ENCODE data around the gene DBN1.
"Not testable (repeated sequence)": the region's sequence is repeated elsewhere in the genome, so short reads cannot be mapped to it uniquely, and the experiment has no call there.

DBN1 gene

DNA sequence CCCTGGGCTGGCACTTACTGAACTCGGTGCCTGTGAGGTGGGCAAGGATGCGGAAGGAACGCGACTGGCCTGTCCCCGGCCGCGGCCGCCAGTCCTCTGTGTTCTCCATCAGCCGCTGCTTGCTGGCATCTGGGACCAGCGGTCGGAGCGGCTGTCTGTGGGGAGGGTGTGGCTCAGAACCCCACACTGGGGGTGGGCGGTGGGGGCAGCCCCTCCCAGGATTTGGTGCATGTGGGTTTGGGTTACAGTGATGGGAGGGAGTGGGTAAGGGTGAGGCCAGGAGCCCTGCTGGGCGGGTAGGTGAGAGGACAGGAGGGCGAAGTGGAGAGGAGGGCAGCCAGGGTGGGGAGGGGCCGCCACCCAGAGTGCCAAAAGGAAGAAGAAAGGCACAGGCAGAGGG is 17.6 kb upstream of the DBN1 start:
- DNase-seq = no peak

DNA sequence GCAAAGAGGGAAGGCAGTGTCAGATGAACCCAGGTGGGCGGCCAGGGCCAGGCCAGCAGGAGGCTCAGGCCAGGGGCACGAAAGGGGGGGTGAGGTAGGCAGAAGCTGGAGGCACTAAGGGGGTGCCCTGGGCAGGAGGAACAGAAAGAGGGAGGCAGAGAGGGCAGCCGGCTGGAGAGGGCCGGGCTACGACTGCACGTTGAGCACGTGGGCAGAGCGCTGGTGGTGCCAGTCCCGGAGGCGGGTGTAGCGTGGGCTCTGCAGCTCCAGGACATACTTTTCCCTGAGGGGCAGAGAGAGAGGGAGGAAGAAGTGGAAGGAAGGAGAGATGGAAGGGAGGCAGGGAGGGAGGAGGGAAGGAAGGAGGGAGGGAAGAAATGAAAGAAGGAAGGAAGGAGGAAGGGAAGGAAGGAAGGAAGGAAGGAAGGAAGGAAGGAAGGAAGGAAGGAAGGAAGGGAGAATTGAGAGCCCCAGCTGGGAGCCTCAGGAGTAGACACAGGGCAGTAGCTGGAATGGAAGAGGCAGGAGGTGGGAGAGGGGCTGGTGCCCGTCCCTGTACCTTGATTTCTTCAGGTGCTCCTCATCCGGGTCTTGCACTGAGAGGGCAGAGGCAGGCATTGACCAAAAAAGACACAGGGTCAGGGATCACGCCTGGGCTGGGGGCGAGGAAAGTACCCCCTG is 17.0 kb upstream of the DBN1 start:
- DNase-seq = no peak

DNA sequence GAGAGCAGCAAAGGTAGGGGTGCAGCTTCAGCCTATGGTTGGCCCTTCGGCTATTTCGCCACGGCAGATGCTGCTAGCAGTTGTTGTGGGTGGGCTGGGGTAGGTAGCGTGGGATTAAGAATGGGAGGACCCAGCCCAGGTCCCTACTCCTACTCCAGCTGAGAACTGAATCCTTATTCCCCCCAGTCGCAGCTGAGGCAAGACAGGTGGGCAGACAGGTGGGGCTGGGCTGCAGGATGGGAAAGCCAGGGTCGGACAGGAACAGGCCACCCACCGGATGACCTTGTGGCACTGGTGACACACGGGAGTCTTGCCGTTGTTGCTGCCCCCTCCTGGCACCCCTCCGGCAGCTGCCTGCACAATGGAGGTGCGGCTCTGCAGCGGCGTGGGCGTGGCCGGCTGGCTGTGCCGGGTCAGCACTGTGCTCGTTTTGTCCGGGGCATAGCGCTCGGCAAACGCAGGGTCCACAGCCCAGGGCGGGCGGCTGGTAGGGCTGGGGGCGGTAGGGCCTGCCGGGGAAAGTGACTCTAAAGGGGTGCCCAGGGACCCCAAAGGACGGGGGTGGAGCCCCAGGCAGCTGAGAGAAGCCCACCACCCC is 15.8 kb upstream of the DBN1 start:
- no peak for DNase-seq

DNA sequence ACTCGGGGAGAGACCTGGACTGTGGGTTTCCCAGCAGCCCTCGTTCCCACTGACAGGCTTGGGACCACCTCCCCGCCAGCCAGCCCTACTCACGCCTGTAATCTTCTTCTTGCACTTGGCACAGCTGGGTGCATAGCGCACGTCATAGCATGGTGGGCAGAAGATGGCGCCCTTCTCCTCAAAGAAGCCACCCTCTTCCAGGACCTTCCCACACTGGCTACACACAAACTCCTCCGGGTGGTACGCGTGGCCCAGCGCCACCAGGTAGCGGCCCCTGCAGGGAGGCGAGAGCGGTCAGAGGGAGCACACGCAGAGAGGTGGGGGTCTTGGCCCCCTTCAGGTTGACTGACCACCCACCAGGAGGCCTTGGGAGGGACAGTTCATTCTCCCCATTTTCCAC is 14.5 kb upstream of the DBN1 start:
- no peak for DNase-seq

DNA sequence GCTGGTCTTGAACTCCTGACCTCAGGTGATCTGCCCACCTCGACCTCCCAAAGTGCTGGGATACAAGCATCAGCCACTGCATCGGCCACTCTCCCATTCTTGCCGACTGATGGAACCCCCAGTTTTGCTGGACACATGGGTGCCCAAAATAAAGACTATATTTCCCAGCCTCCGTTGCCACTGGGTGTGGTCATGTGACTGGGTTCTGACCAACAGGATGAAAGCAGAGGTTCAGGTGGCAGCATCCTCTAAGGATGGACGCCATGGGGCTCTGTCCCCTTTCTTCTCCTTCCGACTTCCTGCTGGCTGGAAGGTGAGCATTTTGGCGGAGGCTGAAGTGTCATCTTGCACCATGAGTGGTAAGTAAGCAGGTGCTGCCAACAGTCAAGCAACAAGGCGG is 13.7 kb upstream of the DBN1 start:
- no peak for DNase-seq

DNA sequence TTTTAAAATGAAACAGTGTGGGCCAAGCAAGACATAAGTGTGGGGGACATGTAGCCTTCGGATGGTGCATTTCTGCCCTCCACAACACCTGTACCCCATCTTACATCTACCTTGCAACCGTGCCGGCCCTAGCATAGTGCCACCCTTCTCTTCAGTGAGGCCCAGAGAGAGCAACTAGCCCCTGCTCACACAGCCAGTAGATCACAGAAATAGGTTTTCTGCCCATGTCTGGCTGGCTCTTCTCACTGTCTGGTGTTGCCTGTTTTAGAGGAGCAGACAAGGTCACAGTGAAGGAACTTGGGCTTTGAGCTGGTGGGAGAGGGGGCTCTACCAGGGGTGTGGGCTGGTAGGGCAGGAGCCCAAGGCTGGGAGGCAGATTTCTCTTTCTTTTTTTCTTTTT is 12.8 kb upstream of the DBN1 start:
- DNase-seq = no peak

DNA sequence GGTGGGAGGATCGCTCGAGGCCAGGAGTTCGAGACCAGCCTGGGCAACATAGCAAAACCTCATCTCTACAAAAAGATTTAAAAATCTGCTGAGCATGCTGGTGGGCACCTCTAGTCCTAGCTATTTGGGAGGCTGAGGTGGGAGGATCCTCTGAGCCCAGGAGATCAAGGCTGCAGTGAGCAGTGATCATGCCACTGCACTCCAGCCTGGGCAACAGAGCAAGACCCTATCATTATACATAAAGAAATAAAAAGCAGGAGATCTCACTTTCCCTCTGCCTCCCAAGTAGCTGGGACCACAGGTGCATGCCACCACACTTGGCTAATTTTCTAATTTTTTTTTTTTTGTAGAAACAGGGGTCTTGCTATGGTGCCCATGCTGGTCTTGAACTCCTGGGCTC is 12.3 kb upstream of the DBN1 start:
- DNase-seq = not testable (repeated sequence)

DNA sequence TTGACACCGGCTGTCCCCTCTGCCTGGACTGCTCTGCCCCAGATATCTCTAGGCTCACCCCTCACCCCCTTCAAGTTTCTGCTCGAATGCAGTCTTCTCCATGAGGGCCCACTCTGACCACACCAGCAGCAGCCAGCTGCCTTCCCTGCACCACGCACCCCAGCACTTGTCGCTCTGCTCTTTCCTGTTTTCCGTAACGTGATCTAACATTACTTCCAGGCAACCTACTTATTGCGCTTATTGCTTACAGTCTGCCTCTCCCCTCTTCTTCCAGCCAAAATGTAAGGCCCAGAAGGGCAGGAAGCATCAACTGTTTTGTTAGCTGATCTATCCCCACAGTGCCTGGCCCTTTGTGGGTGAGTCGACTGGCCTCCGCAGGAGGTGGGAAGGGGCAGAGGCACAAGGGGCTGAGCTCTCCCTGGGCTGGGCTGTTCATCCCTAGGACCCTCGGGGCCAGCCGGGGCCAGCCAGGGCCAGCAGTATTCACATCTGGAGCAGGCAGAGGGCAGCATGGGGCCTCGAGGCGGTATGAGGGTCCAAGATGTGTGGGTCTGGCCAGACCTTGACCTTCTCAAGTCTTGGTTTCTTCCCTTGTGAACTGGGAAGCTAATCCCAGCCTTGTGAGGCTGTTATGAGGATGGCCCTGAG is 11.6 kb upstream of the DBN1 start:
- DNase-seq = no peak

DNA sequence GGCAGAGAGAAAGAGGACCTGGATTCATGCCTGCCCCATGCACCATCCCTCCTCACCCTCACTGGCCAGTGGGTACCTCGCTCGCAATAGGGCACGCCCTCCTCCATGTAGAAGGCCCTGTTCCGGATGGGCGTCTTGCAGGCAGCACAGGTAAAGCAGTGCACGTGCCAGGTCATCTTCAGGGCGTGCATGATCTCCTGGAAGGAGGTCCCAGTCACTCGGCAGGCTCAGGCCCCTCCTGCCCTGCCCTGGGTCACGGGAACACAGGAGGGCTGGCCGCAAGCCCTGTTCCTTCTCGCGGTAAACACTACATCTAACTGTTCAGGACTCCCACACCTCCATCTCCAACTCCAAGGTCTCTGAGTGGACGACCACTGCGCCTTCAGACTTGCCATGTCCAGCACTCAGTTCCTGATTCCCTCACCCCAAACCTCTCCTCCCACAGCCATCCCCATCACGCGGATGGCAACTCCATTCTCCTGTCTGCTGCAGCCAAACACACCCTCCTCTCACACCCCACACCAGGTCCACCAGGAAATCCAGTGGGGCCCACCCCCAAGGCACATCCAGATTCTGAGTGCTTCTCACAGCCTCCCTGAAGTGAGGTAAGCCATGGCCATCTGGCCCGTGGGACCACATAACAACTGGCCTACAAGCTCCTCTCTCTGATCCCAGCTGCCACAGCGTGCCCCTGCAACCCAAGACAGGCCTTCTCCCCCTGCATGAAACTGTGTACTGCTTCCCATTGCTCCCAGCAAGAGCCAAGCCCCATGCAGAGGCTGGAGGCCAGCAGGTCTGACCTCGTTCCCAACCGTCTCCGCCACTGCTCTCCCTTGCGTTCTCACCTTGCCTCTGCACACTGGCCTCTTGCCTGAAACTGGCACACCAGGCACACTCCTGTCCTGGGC is 10.8 kb upstream of the DBN1 start:
- DNase-seq = no peak

DNA sequence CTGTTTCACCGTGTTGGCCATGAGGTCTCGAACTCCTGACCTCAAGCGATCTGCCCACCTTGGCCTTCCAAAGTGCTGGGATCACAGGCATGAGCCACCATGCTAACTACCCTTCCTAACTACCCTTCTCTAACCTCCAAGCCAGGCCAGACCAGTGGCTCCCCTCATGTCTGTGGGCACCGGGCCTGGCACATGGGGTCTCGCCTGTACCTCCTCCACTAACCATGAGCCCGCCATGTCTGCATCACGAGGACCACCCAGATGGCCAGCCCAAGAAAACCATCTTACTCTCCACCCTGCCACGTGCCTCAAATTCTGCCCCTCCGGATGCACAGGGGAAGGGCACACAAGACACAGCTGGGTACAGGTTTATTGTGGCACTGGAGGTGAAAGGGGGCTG is 9.6 kb upstream of the DBN1 start:
- no peak for DNase-seq

DNA sequence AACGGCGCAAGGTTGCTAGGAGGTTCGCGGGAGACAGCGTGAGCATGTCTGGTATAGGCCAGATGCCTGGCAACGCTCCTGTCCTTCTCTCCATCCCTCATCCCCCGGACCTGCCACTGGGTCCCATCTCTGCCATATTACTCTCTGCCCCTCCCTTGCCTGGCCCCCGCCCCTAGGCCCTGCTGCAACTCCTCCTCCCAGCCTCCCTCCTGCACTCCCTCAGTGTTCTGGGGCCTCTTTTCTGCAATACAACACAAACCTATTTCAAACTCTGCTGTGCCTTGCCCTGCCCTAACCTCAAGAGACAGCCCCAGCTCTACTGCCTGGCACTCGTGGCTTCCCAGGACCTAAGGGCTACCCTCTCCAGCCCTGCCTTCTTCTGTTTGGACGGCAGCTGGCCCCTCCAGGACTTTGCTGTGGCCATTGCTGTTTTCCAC is 8.9 kb upstream of the DBN1 start:
- no peak for DNase-seq

DNA sequence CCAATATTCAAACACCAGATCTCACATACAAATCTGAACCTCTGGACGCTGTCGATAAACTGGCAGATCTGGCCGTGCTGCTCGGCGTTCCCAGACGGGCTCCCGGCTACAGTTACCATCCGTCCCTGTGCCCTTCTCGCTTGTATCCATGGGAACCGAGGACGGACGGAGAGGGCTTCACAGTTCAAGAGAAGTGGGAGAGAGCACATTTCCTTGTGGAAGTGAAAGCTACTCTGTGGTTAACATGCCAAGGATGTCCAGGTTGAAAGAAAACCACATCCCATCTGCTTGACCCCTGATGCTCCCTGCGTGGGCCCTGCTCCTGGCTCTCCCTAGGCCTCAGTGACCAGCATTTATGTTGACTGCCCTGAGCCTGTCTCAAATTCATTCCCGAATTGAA is 6.3 kb upstream of the DBN1 start:
- no peak for DNase-seq

DNA sequence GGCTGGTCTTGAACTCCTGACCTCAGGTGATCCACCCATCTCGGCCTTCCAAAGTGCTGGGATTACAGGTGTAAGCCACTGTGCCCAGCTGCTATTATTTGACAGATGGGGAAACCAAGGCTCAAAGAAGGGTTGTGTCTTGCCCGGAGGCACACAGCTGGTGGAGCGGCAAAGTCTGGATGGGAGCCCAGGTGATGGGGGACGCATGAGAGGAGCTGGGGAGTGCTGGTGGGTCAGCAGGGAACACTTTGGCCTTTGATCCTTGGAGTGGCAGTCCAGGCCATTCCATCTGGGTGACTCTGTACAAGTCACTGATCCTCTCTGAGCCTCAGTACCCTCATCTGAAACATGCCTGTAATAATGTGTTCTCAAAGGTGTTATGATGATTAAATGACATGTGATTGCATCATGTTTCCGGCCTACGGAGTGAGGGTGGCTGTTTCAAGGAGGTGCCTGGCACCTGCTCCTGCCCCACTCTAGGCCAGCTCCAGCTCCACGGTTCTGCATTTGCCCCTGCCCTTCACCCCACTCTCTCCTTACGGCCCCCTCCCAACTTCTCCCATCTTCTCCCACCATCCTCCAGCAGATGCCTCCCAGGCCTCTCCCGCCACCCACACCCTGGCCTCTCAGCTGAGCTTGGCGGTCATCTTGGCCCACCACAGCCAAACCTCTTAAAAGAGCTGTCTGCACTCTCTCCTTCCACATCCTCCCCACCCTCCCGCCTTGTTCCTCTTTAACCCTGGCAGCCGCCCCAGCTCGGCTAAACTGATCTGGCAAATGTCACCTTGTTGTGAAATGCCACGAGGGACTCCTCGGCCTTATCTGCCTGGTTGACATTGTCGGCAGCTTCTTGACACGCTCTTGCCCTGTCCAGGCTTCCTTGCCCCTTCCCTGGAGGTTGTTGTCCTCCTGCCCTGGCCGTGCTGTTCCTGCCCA is 5.5 kb upstream of the DBN1 start:
- no peak for DNase-seq

DNA sequence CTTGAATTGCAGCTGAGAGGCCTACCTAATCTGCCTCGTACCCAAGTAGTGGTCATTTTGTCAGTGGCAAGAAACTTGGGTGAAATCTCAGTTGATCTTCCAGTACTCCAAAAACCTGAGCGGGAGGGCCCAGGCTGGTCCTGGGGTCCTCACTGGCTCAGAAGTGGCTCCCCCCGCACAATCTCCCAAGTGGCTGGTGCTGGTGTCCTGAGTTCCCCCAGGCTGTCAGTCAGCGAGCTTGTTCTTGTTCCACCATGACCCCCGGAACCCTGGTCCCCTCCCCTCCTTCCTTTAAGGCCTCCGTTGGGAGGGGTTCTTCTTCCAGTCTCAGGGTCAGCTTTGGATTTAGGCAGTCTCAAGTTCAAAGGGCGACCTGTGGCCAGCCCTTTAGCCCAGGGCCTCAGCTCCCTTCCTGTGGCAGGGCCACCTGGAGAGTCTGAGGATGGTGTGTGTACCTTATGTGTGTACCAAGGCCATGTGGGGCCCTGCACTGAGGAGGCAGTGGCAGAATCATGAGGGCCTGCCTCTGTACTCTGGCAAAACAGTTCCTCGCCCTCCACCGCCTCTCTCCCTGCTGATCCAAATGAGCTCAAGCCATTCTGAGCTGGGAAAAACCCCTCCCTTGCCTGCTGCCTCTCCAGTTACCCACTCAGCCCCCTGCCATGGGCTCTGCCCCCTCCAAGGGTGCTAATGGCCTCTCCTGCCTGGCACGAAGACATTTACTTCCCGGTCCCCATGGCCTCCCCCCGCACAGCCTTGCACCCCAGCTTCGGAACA is 4.5 kb upstream of the DBN1 start:
- no peak for DNase-seq

DNA sequence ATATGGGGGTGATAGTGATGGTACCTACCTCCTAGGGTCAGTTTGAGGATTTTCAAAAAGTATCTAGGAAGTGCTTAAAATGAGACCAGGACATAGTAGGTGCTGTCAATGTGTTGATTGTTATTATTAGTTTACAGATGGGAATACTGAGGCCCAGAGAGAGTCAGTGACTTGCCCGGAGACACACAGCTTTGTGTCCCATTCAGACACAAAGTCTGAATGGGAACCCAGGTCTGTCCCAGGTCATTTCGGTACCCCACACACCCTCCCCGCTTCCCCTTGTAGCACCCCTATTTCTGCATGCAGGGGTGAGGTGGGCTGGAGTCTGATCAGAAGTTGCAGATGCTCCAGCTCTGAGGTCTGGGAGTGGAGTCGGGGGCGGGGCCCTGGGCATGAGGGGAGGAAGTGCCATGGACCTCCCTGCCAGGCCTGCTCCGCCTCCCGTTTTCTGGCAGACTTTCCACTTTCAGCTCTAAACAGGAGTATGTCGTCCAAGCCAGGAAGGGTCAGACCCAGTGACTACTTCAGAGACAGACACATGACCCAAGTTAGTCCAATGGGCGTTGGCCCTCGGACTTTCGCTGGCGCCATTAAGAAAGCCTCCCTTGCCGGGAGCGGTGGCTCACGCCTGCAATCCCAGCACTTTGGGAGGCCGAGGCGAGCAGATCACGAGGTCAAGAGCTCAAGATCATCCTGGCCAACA is 3.2 kb upstream of the DBN1 start:
- DNase-seq = no peak

DNA sequence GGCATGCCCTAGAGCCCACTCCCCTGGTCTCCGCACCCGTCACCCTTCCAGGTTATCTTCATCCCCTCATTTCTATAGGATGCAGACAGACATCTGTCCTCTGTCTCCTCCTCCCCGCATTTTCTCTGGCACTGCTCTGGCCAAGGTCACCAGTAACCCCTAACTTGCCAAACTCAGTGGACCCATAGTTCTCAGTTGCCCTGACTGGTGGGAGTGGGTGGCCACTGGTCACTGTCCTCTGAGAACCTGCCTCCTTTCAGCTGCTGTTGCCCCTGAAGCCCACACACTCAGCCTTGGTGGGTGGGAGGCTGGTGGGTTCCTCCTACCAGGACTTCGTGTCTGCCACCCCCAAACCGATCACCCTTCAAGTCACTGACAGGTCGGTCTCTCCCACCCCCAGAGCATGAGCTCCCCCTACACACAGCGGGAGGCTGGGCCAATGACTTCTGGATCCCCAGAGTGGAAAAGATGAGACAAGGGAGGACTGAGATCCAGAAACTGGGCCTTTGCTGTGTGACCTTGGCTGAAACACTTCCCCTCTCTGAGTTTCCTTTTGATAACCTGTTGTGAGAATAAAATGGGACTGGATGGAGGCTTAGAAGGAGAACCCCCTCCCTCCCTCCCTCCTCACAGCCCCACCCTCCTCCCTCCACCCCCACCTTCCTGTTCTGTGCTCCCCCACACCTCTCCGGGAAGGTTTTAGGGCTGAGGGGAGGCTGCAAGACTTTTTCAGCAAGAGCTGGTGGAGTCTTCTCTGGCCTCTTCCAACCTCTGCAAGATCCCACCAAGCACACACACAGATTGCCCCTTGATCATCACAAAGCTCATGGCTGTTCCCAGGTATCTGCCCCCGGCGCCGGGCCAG is 2.4 kb upstream of the DBN1 start:
- no peak for DNase-seq

DNA sequence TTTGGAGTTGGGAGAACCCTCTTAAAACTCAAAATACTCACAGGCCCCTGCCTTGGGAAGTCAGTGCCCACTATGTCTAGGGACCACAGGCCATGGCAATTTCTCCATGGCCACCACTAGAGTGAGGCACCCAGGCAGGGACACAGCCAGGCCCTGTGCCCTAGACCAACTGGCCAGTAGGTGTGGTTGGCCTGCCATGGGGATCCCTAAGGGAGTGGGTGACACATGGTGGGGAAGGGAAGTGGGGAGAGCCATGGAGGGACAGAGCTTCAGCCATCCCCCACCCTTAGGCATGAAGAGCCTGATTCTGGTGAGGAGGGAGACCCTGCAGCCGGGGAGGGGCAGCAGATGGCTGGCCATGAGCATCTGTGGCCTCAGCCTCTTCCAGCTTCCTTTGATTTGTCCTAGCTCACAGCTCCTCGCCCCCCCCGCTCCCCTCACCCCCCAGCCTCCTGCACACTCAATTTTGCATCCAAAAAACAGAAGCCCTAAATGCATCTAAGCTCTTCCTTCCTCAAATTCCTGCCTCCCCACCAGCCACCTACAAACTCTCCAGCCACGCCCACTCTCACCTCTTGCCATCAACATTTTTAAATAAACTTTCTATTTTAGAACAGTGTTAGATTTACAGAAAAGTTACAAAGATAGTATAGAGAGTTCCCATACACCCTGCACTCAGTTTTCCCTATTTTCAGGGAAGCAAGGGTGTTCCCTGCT is 1.6 kb upstream of the DBN1 start:
- DNase-seq = no peak

DNA sequence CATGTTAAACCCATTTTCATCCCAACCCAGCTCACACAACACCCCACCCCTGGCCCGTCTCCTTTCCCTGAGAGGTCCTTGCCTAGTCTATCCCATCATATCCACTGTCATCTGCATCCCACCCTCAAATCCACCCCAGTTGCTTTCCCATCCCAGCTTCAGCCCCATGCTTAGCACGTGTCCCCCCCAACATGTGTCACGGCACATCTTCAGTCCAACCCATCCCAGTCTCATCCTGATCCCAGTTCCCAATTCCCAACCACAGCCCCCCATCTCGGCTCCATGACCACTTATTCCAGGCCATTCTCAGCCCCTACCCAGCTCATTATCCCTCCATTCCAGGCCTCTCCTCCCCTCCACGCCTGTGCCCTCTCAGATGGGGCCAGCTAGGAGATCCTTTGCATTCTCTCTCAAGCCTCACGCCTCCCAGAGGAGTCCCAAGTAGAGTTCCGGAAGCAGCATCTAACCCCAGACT is 605 bp upstream of the DBN1 start:
- no peak for DNase-seq

Measured in NCI-H2227 treated with DMSO at 0.1 percent for 48 hours (cell line).